Neural progenitor cell (in vitro differentiated cells): ENCODE measurements around the gene MUC5AC. TPM values are rescaled to one million over a fixed set of nuclear protein-coding genes. Genes with fewer than 3 reads are reported as not detected.

ENCODE experiments used
- DNase-seq: peaks from one replicate; pipeline ENCODE4 v3.0.0-alpha.2; 2016; ENCODE audit warnings: low spot score
- H2AFZ ChIP-seq: fragments of 200-600 bp; sonication (generic); replicated peaks from 2 replicates; pipeline ENCODE4 v1.6.1; 2016; ENCODE audit warnings: antibody characterized with exemption
- H3F3A ChIP-seq: fragments of 200-600 bp; sonication (generic); 2 replicates; pipeline ENCODE4 v1.6.1; 2016; ENCODE audit warnings: antibody characterized with exemption, low read depth
- H3K27ac ChIP-seq: fragments of 200-600 bp; sonication (generic); 2 replicates; pipeline ENCODE4 v1.5.1; 2016; ENCODE audit warnings: mild to moderate bottlenecking
- H3K27me3 ChIP-seq: fragments of 200-600 bp; sonication (generic); 2 replicates; pipeline ENCODE4 v1.6.1; 2016; ENCODE audit warnings: mild to moderate bottlenecking, moderate library complexity
- H3K36me3 ChIP-seq: fragments of 200-600 bp; sonication (generic); 2 replicates; pipeline ENCODE4 v1.5.1; 2016
- H3K4me1 ChIP-seq: fragments of 200-600 bp; sonication (generic); 2 replicates; pipeline ENCODE4 v1.6.1; 2016; ENCODE audit warnings: mixed run types
- H3K4me2 ChIP-seq: fragments of 200-600 bp; sonication (generic); 2 replicates; pipeline ENCODE4 v1.6.1; 2016
- H3K4me3 ChIP-seq: fragments of 200-600 bp; sonication (generic); 2 replicates; pipeline ENCODE4 v1.5.1; 2016
- H3K79me2 ChIP-seq: fragments of 200-600 bp; sonication (generic); 2 replicates; pipeline ENCODE4 v1.6.1; 2016; ENCODE audit warnings: low read depth
- H3K9ac ChIP-seq: fragments of 200-600 bp; sonication (generic); 2 replicates; pipeline ENCODE4 v1.6.1; 2016
- H3K9me3 ChIP-seq: fragments of 200-600 bp; sonication (generic); 2 replicates; pipeline ENCODE4 v1.5.1; 2016; ENCODE audit warnings: low read depth
- H4K20me1 ChIP-seq: fragments of 200-600 bp; sonication (generic); 2 replicates; pipeline ENCODE4 v1.6.1; 2016; ENCODE audit warnings: low read depth
- H3K27ac Mint-ChIP-seq: 3 replicates; pipeline ENCODE4 v1.8.0; 2021; ENCODE audit warnings: mixed read lengths
- H3K27me3 Mint-ChIP-seq: 2 replicates; pipeline ENCODE4 v1.8.0; 2022; ENCODE audit warnings: low read depth, mild to moderate bottlenecking, inconsistent platforms, moderate library complexity, mixed read lengths; ENCODE audit not compliant: insufficient read depth
- H3K36me3 Mint-ChIP-seq: 3 replicates; pipeline ENCODE4 v1.8.0; 2021; ENCODE audit warnings: mixed read lengths
- H3K4me1 Mint-ChIP-seq: 3 replicates; pipeline ENCODE4 v1.8.0; 2021; ENCODE audit warnings: mixed read lengths
- H3K4me3 Mint-ChIP-seq: 3 replicates; pipeline ENCODE4 v1.8.0; 2021; ENCODE audit warnings: mild to moderate bottlenecking, moderate library complexity, mixed read lengths
- H3K9me3 Mint-ChIP-seq: 3 replicates; pipeline ENCODE4 v1.8.0; 2020; ENCODE audit warnings: mixed read lengths
- EZH2 ChIP-seq: fragments of 200-600 bp; sonication (generic); IDR thresholded peaks from 2 replicates; pipeline ENCODE4 v1.6.1; 2017; ENCODE audit warnings: antibody characterized with exemption, mild to moderate bottlenecking, moderate library complexity
- EZH2phosphoT487 ChIP-seq: fragments of 200-600 bp; sonication (generic); IDR thresholded peaks from 2 replicates; pipeline ENCODE4 v1.6.1; 2017; ENCODE audit warnings: antibody characterized with exemption
- total RNA-seq: library from RNA; depleted of rRNA; stranded (reverse); fragments of >200 nt; gene quantifications from 2 replicates; pipeline ENCODE4 v1.2.3, GENCODE V29; 2015; ENCODE audit warnings: low replicate concordance
- TF ChIP-seq, protein P1 (sequence below): fragments of 200-600 bp; sonication (generic); IDR thresholded peaks from 2 replicates; pipeline ENCODE4 v1.5.1; 2017; ENCODE audit warnings: antibody characterized with exemption, mild to moderate bottlenecking

The MUC5AC gene
- total RNA-seq, 1 donor from 2014 or later = not detected

DNA sequence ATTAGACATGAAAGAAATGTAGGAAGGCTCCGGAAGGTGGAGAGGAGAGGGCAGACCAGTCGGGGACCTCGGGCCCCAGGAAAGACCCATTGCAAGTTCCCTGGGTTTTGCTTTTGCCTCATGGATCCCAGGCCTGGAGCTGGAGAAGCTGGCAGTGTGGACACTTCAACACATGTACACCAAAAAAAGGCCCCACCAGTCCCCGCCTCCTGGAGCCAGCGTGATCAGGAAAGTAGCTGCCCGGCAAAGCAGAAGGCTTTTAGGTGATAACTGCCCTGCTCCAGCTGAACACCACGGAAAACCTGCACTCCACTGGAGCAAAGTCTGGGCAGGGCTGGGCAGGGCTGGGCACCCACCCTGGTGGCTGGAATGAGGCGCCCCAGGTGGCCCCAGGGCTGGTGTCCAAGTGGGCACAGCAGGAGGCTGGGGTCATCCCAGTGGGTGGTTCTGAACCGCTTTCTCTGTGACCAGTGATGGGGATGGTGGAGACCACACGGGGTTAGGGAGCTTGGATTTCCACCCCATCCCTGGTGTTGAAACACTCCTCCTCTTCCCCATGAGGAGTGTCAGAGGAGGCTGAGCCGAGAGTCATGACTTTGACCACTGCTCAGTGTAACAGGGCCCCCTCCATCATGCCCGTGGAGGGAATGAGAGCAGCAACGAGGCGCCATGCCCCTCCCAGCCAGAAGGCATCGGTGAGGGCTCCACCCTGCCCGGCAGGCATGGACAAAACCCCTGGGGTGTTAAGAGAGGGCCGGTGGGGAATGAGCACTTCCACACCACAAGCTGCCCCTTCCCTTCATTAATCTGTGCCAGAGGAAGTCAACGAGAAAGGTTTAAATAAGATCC, 16.9 kb upstream of the MUC5AC start:
- no peak overlapping the region for H3K9ac ChIP-seq
- H3F3A ChIP-seq = no peaks in the 10 kb centered on the region
- Mint-ChIP-seq H3K9me3 (peaks cover 29% of the 10 kb centered on the region), H3K27me3 (peaks cover 3% of the 10 kb centered on the region), H3K4me1 (peaks cover 8% of the 10 kb centered on the region), H3K4me3 (no peak overlapping the region), H3K36me3 (no peaks in the 10 kb centered on the region), H3K27ac (no peak overlapping the region)
- peaks cover 6% of the 10 kb centered on the region for H3K9me3 ChIP-seq
- no peak for DNase-seq
- no peak overlapping the region for H2AFZ ChIP-seq
- no peaks in the 10 kb centered on the region for H3K36me3 ChIP-seq
- H3K79me2 ChIP-seq = no peaks in the 10 kb centered on the region
- peaks cover 8% of the 10 kb centered on the region for H3K4me1 ChIP-seq
- H3K4me3 ChIP-seq = no peak overlapping the region
- no peaks in the 10 kb centered on the region for H4K20me1 ChIP-seq
- H3K27ac ChIP-seq = no peak overlapping the region
- TF ChIP-seq, protein P1, sequence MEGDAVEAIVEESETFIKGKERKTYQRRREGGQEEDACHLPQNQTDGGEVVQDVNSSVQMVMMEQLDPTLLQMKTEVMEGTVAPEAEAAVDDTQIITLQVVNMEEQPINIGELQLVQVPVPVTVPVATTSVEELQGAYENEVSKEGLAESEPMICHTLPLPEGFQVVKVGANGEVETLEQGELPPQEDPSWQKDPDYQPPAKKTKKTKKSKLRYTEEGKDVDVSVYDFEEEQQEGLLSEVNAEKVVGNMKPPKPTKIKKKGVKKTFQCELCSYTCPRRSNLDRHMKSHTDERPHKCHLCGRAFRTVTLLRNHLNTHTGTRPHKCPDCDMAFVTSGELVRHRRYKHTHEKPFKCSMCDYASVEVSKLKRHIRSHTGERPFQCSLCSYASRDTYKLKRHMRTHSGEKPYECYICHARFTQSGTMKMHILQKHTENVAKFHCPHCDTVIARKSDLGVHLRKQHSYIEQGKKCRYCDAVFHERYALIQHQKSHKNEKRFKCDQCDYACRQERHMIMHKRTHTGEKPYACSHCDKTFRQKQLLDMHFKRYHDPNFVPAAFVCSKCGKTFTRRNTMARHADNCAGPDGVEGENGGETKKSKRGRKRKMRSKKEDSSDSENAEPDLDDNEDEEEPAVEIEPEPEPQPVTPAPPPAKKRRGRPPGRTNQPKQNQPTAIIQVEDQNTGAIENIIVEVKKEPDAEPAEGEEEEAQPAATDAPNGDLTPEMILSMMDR = no peak
- no peaks in the 10 kb centered on the region for H3K27me3 ChIP-seq
- no peak overlapping the region for H3K4me2 ChIP-seq

DNA sequence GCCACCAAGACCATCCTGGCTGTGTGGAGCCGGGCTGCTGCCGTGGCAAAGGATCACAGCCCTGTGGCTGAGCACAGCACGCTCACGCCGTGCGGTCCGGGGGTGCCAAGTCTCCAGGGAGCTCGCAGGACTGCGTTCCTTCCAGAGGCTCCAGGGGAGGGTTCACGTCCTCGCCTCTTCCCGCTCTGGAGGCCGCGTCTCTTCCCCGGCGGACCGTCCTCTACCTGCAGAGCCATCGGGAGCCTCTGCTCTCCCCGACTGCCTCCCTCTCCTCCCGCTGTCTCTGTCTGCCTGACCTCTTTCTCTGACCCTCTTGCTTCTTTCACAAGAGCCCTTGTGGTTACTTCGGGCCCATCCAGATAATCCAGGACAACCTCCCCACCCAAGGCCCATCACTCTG, 11.4 kb upstream of the MUC5AC start:
- no peak overlapping the region for H3K27ac Mint-ChIP-seq
- TF ChIP-seq, protein P1 = no peak
- no peak for TF ChIP-seq EZH2
- TF ChIP-seq EZH2phosphoT487 = no peak
- H3K4me2 ChIP-seq = no peak overlapping the region
- H3K27me3 Mint-ChIP-seq = peaks cover 18% of the 10 kb centered on the region
- peaks cover 40% of the 10 kb centered on the region for H3K9me3 Mint-ChIP-seq
- H3K36me3 ChIP-seq = no peaks in the 10 kb centered on the region
- H3K4me1 Mint-ChIP-seq = peaks cover 4% of the 10 kb centered on the region
- no peak for DNase-seq
- no peak overlapping the region for H3K27ac ChIP-seq
- H3K4me1 ChIP-seq = no peaks in the 10 kb centered on the region
- H3K4me3 Mint-ChIP-seq = no peak overlapping the region
- no peaks in the 10 kb centered on the region for H4K20me1 ChIP-seq
- H3K79me2 ChIP-seq = no peaks in the 10 kb centered on the region
- H3K36me3 Mint-ChIP-seq = no peaks in the 10 kb centered on the region
- no peak overlapping the region for H2AFZ ChIP-seq
- H3K9ac ChIP-seq = no peak overlapping the region
- peaks cover 6% of the 10 kb centered on the region for H3K9me3 ChIP-seq
- H3F3A ChIP-seq = no peaks in the 10 kb centered on the region
- H3K27me3 ChIP-seq = no peaks in the 10 kb centered on the region
- H3K4me3 ChIP-seq = no peak overlapping the region

DNA sequence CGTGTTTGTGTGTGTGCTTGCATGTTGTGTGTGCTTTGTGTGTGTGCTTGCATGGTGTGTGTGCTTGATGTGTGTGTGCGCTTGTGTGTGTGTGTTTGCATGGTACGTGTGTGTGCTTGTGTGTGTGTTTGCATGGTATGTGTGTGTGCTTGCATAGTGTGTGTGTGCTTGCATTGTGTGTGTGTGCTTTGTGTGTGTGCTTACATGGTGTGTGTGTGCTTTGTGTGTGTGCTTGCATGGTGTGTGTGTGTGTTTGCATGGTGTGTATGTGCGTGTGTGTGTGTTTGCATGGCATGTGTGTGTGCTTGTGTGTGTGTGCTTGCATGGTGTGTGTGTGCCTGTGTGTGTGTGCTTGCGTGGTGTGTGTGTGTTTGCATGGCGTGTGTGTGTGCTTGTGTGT, 10.0 kb upstream of the MUC5AC start:
- Mint-ChIP-seq H3K27me3 (peaks cover 18% of the 10 kb centered on the region), H3K27ac (peak overlapping the region; percentile 10), H3K4me1 (peaks cover 4% of the 10 kb centered on the region), H3K9me3 (peaks cover 32% of the 10 kb centered on the region), H3K4me3 (peak overlapping the region; percentile 19), H3K36me3 (no peaks in the 10 kb centered on the region)
- no peak overlapping the region for H3K9ac ChIP-seq
- no peak for TF ChIP-seq EZH2phosphoT487
- TF ChIP-seq, protein P1 = no peak
- TF ChIP-seq EZH2 = no peak
- H3K9me3 ChIP-seq = peaks cover 6% of the 10 kb centered on the region
- H3K4me3 ChIP-seq = no peak overlapping the region
- H3K4me2 ChIP-seq = no peak overlapping the region
- H3K27ac ChIP-seq = no peak overlapping the region
- H3K4me1 ChIP-seq = no peaks in the 10 kb centered on the region
- H4K20me1 ChIP-seq = no peaks in the 10 kb centered on the region
- no peak for DNase-seq
- H3K79me2 ChIP-seq = no peaks in the 10 kb centered on the region
- H3F3A ChIP-seq = no peaks in the 10 kb centered on the region
- H2AFZ ChIP-seq = no peak overlapping the region
- no peaks in the 10 kb centered on the region for H3K36me3 ChIP-seq
- no peaks in the 10 kb centered on the region for H3K27me3 ChIP-seq
